GM12865 (cell line): ENCODE data around the gene CDKL1.
"Not testable (repeated sequence)": the region's sequence is repeated elsewhere in the genome, so short reads cannot be mapped to it uniquely, and the experiment has no call there.

ENCODE experiments used
- DNase-seq: peaks from one replicate; pipeline ENCODE4 v3.0.0; 2010; ENCODE audit warnings: low read depth
- H3K4me3 ChIP-seq: 2 replicates; pipeline ENCODE4 v1.5.1; 2011; ENCODE audit warnings: mild to moderate bottlenecking, low read depth, low read length, control low read depth
- CTCF ChIP-seq: IDR thresholded peaks from 2 replicates; pipeline ENCODE4 v1.5.1; 2011; ENCODE audit warnings: low read length, control low read depth, low read depth, inconsistent platforms; ENCODE audit not compliant: insufficient read depth; ENCODE audit errors: missing control alignments

Gene CDKL1

GRCh38 chr14:50364792-50365191, 31.9 kb downstream of the CDKL1 start:
- DNase-seq, result no peak
- no peak overlapping the region for H3K4me3 ChIP-seq
- no peak for TF ChIP-seq CTCF

- DNase-seq, result peak; percentile 90
- peak overlapping the region; percentile 94 for H3K4me3 ChIP-seq
- no peak for TF ChIP-seq CTCF
These were observed 33.0 kb downstream of the CDKL1 start for GRCh38 chr14:50363714-50364111.

GRCh38 chr14:50362764-50363713, 33.6 kb downstream of the CDKL1 start:
- H3K4me3 ChIP-seq, result peak overlapping the region; percentile 94
- no peak for TF ChIP-seq CTCF
- DNase-seq, result peak; percentile 35

- not testable (repeated sequence) for DNase-seq, H3K4me3 ChIP-seq
These were observed 34.9 kb downstream of the CDKL1 start for GRCh38 chr14:50361473-50362403.

GRCh38 chr14:50360851-50361250, 35.8 kb downstream of the CDKL1 start:
- no peak for DNase-seq
- no peak overlapping the region for H3K4me3 ChIP-seq
- TF ChIP-seq CTCF, result no peak

- DNase-seq, result no peak
- no peak for TF ChIP-seq CTCF
- no peak overlapping the region for H3K4me3 ChIP-seq
These were observed 36.6 kb downstream of the CDKL1 start for GRCh38 chr14:50360093-50360492.

GRCh38 chr14:50359631-50360030, 37.0 kb downstream of the CDKL1 start:
- no peak for TF ChIP-seq CTCF
- H3K4me3 ChIP-seq, result no peak overlapping the region
- DNase-seq, result no peak
